CD4-positive, CD25-positive, alpha-beta regulatory T cell (primary cell): ENCODE measurements around the gene TRPM3. TPM values are rescaled to one million over a fixed set of nuclear protein-coding genes. Genes with fewer than 3 reads are reported as not detected.
A peak's percentile ranks its signal among the peaks of the same experiment; 100 is the strongest.

Source experiments
- ATAC-seq, 2 donors: fragments of 150-1000 bp; cut with Tn5 transposase; one replicate each; pipeline ENCODE4 v1.10.0; 2021; ENCODE audit warnings: low read depth in 2 of 2, moderate number of reproducible peaks in 2 of 2, moderate library complexity in 1 of 2
- DNase-seq, 3 donors: peaks; one replicate each; pipeline versions ENCODE4 v3.0.0 to v3.0.0-alpha.2; 2012 to 2022; ENCODE audit warnings: mixed read lengths in 1 of 3
- H3K27ac ChIP-seq: one replicate; pipeline ENCODE4 v1.7.0; 2013; ENCODE audit warnings: mild to moderate bottlenecking, low read length; ENCODE audit not compliant: insufficient read depth, poor library complexity, severe bottlenecking
- H3K27me3 ChIP-seq: one replicate; pipeline ENCODE4 v1.7.0; 2013; ENCODE audit warnings: low read length; ENCODE audit not compliant: control insufficient read depth, insufficient read depth
- H3K36me3 ChIP-seq: one replicate; pipeline ENCODE4 v1.7.0; 2013; ENCODE audit warnings: mild to moderate bottlenecking, low read length, moderate library complexity; ENCODE audit not compliant: control insufficient read depth, insufficient read depth
- H3K4me1 ChIP-seq: 2 replicates; pipeline ENCODE4 v1.7.0; 2013; ENCODE audit warnings: mild to moderate bottlenecking, low read length; ENCODE audit not compliant: insufficient read depth, control insufficient read depth, poor library complexity, severe bottlenecking
- H3K4me3 ChIP-seq: one replicate; pipeline ENCODE4 v1.7.0; 2013; ENCODE audit warnings: low read depth, mild to moderate bottlenecking, low read length, moderate library complexity
- H3K9me3 ChIP-seq, 2 experiments: 1 replicate in 1 of 2; 2 replicates in 1 of 2; pipeline ENCODE4 v1.7.0; 2013; ENCODE audit warnings: low read length in 2 of 2, mild to moderate bottlenecking in 1 of 2, moderate library complexity in 1 of 2; ENCODE audit not compliant: control insufficient read depth in 2 of 2
- H3K27ac Mint-ChIP-seq, 3 donors: one replicate each; pipeline ENCODE4 v1.8.0; 2020 to 2022; ENCODE audit warnings: mild to moderate bottlenecking in 3 of 3, mixed read lengths in 3 of 3, moderate library complexity in 2 of 3
- H3K27me3 Mint-ChIP-seq: one replicate; pipeline ENCODE4 v1.8.0; 2022; ENCODE audit warnings: mild to moderate bottlenecking, mixed read lengths
- H3K36me3 Mint-ChIP-seq: one replicate; pipeline ENCODE4 v1.8.0; 2020; ENCODE audit warnings: mixed read lengths
- H3K4me1 Mint-ChIP-seq, 4 donors: one replicate each; pipeline ENCODE4 v1.8.0; 2020 to 2022; ENCODE audit warnings: mixed read lengths in 4 of 4, mild to moderate bottlenecking in 1 of 4
- H3K4me3 Mint-ChIP-seq, 4 donors: one replicate each; pipeline ENCODE4 v1.8.0; 2020 to 2022; ENCODE audit warnings: mild to moderate bottlenecking in 4 of 4, mixed read lengths in 4 of 4, moderate library complexity in 3 of 4
- H3K9me3 Mint-ChIP-seq, 7 donors: one replicate each; pipeline ENCODE4 v1.8.0; 2020 to 2022; ENCODE audit warnings: mixed read lengths in 7 of 7, mild to moderate bottlenecking in 3 of 7, moderate library complexity in 2 of 7
- polyA plus RNA-seq, 4 donors: library from polyadenylated mRNA; unstranded; fragments of 300-500 nt; fragmentation: Illumina TruSeq; gene quantifications; one replicate each; pipeline ENCODE4 v1.2.3, GENCODE V29; 2021
- total RNA-seq: library from RNA; stranded (reverse); gene quantifications from one replicate; pipeline ENCODE4 v1.2.3, GENCODE V29; 2022

TRPM3 gene
- total and polyA plus RNA-seq, 5 donors from 2014 or later = not detected

DNA sequence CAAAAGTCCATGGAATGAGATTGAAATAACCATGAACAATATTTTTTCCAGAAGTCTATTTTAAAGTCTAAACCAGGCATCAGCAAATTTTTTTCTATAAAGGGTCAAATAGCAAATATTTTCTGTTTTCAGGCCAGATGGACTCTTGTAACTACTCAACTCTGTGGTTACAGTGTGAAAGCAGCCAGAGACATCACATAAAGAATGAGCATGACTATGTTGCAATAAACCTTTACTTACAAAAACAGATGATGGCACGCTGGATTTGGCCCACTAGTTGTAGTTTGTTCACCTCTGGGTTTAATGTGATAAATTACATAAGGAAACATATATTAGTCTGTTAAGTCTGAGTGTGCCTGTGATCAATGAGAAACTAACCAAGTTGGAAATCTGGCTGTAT lies 319.2 kb downstream of the TRPM3 start:
- Mint-ChIP-seq H3K27me3 (no peaks in the 10 kb centered on the region), H3K36me3 (no peaks in the 10 kb centered on the region), H3K4me3 (no peak overlapping the region), H3K27ac (no peak overlapping the region), H3K4me1 (no peaks in the 10 kb centered on the region), H3K9me3 (peaks cover 0 to 2% (median 0%) of the 10 kb centered on the region in 7 donors)
- Histone ChIP-seq H3K27ac (no peak overlapping the region), H3K36me3 (no peaks in the 10 kb centered on the region), H3K4me1 (no peaks in the 10 kb centered on the region), H3K4me3 (no peak overlapping the region), H3K27me3 (no peaks in the 10 kb centered on the region), H3K9me3 (no peaks in the 10 kb centered on the region)
- ATAC-seq (no peak), DNase-seq (no peak)

DNA sequence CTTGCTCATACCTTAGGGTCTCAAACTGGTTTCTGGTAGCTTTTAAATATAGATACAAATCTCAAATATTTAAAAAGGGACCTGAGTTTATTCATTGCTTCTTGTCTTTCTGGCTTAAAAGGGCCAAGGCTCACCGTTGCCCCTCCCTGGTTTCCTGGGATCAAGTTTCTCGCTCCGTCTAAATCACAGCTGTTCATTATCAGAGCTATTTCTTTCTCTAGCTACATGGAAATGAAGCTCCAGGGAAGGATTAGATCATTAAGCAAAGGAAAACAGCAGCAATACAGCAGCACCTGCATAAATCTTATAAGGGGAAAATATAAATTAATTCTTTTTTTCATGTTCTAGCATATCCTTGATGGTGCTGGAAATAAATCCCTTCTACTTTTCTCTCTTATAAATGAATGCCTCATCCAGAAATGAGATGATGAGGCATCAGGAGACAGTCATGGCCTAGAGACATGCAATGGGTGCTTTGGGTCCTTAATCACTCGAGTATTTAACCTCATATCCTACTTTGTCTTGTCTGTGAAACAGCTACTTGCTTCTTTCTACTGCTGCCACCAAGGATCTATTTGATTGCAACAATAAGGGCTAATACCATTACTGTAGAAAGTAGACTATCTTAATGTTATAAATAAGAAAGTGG lies 320.1 kb downstream of the TRPM3 start:
- Mint-ChIP-seq H3K27me3 (no peaks in the 10 kb centered on the region), H3K36me3 (no peaks in the 10 kb centered on the region), H3K9me3 (peaks cover 0 to 2% (median 0%) of the 10 kb centered on the region in 7 donors)

DNA sequence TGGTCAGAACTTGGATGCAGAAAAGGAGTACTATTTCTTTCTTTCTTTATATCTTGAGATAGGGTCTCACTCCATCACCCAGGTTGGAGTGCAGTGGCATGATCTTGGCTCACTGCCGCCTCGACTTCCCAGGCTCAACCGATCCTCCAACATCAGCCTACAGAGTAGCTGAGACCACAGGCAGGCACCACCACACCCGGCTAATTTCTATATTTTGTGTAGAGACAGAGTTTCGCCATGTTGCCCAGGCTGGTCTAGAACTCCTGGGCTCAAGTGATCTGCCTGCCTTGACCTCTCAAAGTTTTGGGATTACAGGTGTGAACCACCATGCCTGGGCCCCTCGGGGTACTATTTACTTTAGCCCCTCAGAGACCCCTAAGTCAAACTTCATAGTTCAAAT lies 323.4 kb downstream of the TRPM3 start:
- Histone ChIP-seq H3K36me3 (no peaks in the 10 kb centered on the region), H3K4me1 (no peaks in the 10 kb centered on the region), H3K27me3 (no peaks in the 10 kb centered on the region), H3K9me3 (no peaks in the 10 kb centered on the region), H3K4me3 (no peak overlapping the region), H3K27ac (no peak overlapping the region)
- Mint-ChIP-seq H3K36me3 (no peaks in the 10 kb centered on the region), H3K4me1 (no peaks in the 10 kb centered on the region), H3K4me3 (peak overlapping the region in 1 of 4 donors; percentile 18), H3K27ac (no peak overlapping the region), H3K9me3 (peaks cover 0 to 2% (median 0%) of the 10 kb centered on the region in 7 donors), H3K27me3 (no peaks in the 10 kb centered on the region)
- DNase-seq = no peak
- ATAC-seq = no peak

More for the DNA sequence above, 320.1 kb downstream of the TRPM3 start:
- Histone ChIP-seq H3K4me1 (no peaks in the 10 kb centered on the region), H3K4me3 (no peak overlapping the region), H3K36me3 (no peaks in the 10 kb centered on the region), H3K27me3 (no peaks in the 10 kb centered on the region), H3K27ac (no peak overlapping the region), H3K9me3 (no peaks in the 10 kb centered on the region)
- Mint-ChIP-seq H3K4me1 (no peaks in the 10 kb centered on the region), H3K27ac (no peak overlapping the region), H3K4me3 (no peak overlapping the region)
- DNase-seq (no peak), ATAC-seq (no peak)

DNA sequence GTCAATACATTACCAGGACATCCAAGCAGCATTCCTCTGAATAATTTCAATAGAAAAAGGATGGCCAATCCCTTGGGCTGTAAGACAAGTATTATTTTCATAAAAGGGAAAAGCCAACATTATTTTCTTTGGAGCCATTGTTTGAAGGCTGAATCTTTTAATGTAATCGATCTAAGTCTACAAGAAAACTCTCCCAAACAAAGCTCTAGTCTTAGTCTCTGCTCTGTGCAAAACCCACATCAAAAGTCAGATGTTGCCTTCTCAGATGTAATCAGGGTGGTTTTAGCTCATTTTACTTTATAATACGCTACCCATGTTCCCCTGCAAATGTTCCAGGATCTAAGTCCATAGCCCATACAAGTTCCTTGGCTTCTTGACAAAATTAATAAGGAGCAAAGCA lies 325.6 kb downstream of the TRPM3 start:
- Mint-ChIP-seq H3K36me3 (no peaks in the 10 kb centered on the region), H3K9me3 (peaks cover 0 to 2% (median 0%) of the 10 kb centered on the region in 7 donors), H3K4me1 (no peaks in the 10 kb centered on the region), H3K27ac (no peak overlapping the region), H3K4me3 (no peak overlapping the region), H3K27me3 (no peaks in the 10 kb centered on the region)
- Histone ChIP-seq H3K9me3 (no peaks in the 10 kb centered on the region), H3K27ac (no peak overlapping the region), H3K36me3 (no peaks in the 10 kb centered on the region), H3K4me1 (no peaks in the 10 kb centered on the region), H3K4me3 (no peak overlapping the region), H3K27me3 (no peaks in the 10 kb centered on the region)
- ATAC-seq (no peak), DNase-seq (no peak)

DNA sequence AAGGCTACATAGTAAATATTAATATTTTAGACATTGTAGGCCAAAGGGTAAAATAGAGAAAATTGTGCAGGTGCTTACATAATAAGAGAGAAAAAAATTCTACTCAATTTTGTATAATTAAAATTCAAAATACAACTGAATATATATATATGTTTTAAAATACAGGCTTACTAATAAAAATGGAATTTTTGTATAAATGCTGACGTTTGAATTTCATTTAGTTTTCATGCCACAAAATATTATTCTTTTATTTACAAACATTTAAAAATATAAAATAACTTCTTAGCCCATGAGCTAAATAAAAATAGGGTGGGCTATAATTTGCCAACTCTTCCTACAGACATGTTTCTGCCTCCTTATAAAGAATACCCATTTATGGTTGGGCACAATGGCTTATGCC lies 328.6 kb downstream of the TRPM3 start:
- Mint-ChIP-seq H3K27ac (no peak overlapping the region), H3K4me1 (no peaks in the 10 kb centered on the region), H3K27me3 (no peaks in the 10 kb centered on the region), H3K4me3 (no peak overlapping the region), H3K36me3 (no peaks in the 10 kb centered on the region), H3K9me3 (no peaks in the 10 kb centered on the region)
- DNase-seq (no peak), ATAC-seq (no peak)
- Histone ChIP-seq H3K9me3 (no peaks in the 10 kb centered on the region), H3K27ac (no peak overlapping the region), H3K4me3 (no peak overlapping the region), H3K4me1 (no peaks in the 10 kb centered on the region), H3K36me3 (no peaks in the 10 kb centered on the region), H3K27me3 (no peaks in the 10 kb centered on the region)

DNA sequence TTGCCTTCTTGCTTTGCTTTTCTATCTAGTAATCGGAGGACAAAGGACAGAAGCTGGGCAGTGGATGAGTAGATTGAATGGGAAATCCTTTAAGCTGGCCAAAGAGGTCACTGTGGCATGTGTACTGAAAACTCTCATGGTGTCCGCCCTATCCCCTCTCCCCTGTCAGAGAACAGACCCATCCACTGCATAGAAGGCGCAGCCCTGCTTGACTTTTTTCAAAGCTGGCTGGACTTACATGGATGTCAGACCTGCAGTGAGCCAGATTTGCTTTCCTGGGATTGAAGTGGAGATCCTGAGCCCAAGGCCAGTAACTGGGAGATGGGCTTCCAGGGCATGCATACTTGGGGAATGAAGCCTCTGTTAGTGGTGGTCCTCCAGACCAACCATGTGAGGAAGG lies 329.5 kb downstream of the TRPM3 start:
- DNase-seq (no peak), ATAC-seq (no peak)
- Histone ChIP-seq H3K4me1 (no peaks in the 10 kb centered on the region), H3K4me3 (no peak overlapping the region), H3K9me3 (no peaks in the 10 kb centered on the region), H3K36me3 (no peaks in the 10 kb centered on the region), H3K27ac (no peak overlapping the region), H3K27me3 (no peaks in the 10 kb centered on the region)
- Mint-ChIP-seq H3K36me3 (no peaks in the 10 kb centered on the region), H3K4me3 (no peak overlapping the region), H3K4me1 (no peaks in the 10 kb centered on the region), H3K9me3 (no peaks in the 10 kb centered on the region), H3K27ac (no peak overlapping the region), H3K27me3 (no peaks in the 10 kb centered on the region)

DNA sequence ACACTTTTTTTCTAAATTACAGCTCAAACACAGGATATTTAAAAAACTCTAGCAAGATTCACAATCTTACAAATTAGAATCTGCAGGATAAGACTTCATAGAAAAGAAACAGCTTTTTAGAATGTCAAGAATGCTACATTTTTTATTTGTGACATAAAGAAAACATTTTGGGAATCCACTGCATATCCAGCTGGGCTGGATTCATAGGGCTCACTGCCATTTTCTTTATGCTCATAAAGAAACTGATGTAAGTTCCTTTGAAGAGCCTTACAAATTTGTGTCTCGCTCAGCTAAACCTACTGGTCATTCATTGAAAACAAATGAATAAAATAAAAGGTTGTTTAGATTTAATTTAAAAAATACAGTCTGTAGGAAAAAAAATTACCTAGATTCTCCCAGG lies 332.3 kb downstream of the TRPM3 start:
- Histone ChIP-seq H3K9me3 (no peaks in the 10 kb centered on the region), H3K4me3 (no peak overlapping the region), H3K27me3 (no peaks in the 10 kb centered on the region), H3K27ac (no peak overlapping the region), H3K36me3 (no peaks in the 10 kb centered on the region), H3K4me1 (no peaks in the 10 kb centered on the region)
- Mint-ChIP-seq H3K4me3 (no peak overlapping the region), H3K27ac (no peak overlapping the region), H3K4me1 (no peaks in the 10 kb centered on the region), H3K36me3 (no peaks in the 10 kb centered on the region), H3K9me3 (no peaks in the 10 kb centered on the region), H3K27me3 (no peaks in the 10 kb centered on the region)
- DNase-seq (no peak), ATAC-seq (no peak)

DNA sequence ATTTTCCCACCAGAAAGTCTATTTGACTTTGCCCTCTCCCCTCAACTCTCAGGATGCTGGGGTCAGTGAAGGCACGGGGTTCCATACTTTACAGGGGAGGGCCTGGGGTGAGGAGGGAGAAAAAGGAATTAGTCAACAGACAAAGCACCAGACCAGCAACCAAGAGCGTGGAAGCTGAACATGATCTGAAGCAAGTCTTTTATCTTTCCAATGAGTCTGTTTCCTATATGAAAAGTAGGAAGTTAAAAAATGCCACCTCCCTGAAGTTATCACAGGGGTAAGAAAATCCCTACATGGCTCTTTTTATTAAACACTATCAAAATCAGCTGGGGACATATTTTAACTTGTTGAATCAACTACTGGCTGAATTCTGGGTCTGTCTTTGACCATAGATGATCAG lies 337.0 kb downstream of the TRPM3 start:
- no peaks in the 10 kb centered on the region for H3K27me3 Mint-ChIP-seq
- no peak overlapping the region for H3K4me3 Mint-ChIP-seq
- no peaks in the 10 kb centered on the region for H3K9me3 Mint-ChIP-seq
- H3K36me3 ChIP-seq = no peaks in the 10 kb centered on the region
- DNase-seq (no peak), ATAC-seq (no peak)
- H3K27me3 ChIP-seq = no peaks in the 10 kb centered on the region
- no peaks in the 10 kb centered on the region for H3K9me3 ChIP-seq
- no peaks in the 10 kb centered on the region for H3K4me1 Mint-ChIP-seq
- no peak overlapping the region for H3K27ac Mint-ChIP-seq
- no peak overlapping the region for H3K4me3 ChIP-seq
- H3K36me3 Mint-ChIP-seq = no peaks in the 10 kb centered on the region
- no peaks in the 10 kb centered on the region for H3K4me1 ChIP-seq
- no peak overlapping the region for H3K27ac ChIP-seq
